Stimulated activated CD8-positive, alpha-beta memory T cell treated with anti-CD3 and anti-CD28 coated beads, Interleukin-15, amount 100 ng/mL, for 4 hours (primary cell): ENCODE measurements around the gene ZMYM3.
A peak's percentile ranks its signal among the peaks of the same experiment; 100 is the strongest.
"Not testable (repeated sequence)": the region's sequence is repeated elsewhere in the genome, so short reads cannot be mapped to it uniquely, and the experiment has no call there.

ENCODE experiments used
- DNase-seq, 2 donors: peaks; one replicate each; pipeline ENCODE4 v3.0.0-alpha.2; 2020; ENCODE audit warnings: low read depth in 2 of 2

ZMYM3 gene

GRCh38 chrX:71254092-71254963, at the start of gene ZMYM3:
ZMYM3 (minus strand) TSS chrX:71254140; CDS start chrX:71253255, 885 bp downstream.
- peak; percentile 48 to 60 for DNase-seq

GRCh38 chrX:71302461-71303213, 48.7 kb upstream of the ZMYM3 start:
- DNase-seq: no peak

GRCh38 chrX:71301195-71301924, 47.4 kb upstream of the ZMYM3 start, which contains the start of gene ITGB1BP2:
ITGB1BP2 (plus strand) TSS chrX:71301750; CDS start chrX:71301807, 57 bp downstream.
- DNase-seq: no peak

- DNase-seq: not testable (repeated sequence)
Measured at GRCh38 chrX:71300495-71300894, 46.6 kb upstream of the ZMYM3 start.

GRCh38 chrX:71300064-71300463, 46.1 kb upstream of the ZMYM3 start:
- not testable (repeated sequence) for DNase-seq

GRCh38 chrX:71298119-71298518, 44.2 kb upstream of the ZMYM3 start:
- no peak for DNase-seq

GRCh38 chrX:71296806-71297205, 42.9 kb upstream of the ZMYM3 start:
- no peak for DNase-seq

- no peak for DNase-seq
Measured at GRCh38 chrX:71292669-71293365, 38.9 kb upstream of the ZMYM3 start.

GRCh38 chrX:71291381-71291780, 37.4 kb upstream of the ZMYM3 start:
- DNase-seq: no peak

- no peak for DNase-seq
Measured at GRCh38 chrX:71285929-71286328, 32.0 kb upstream of the ZMYM3 start.

- DNase-seq: peak; percentile 50 to 75
Measured at GRCh38 chrX:71283403-71284143, 29.6 kb upstream of the ZMYM3 start, which contains the start of gene NONO. NONO (plus strand) TSS chrX:71283635; CDS start chrX:71290638, 7,003 bp downstream.

GRCh38 chrX:71282514-71283402, 28.8 kb upstream of the ZMYM3 start:
- peak in 1 of 2 donors; percentile 19 for DNase-seq

- not testable (repeated sequence) for DNase-seq
Measured at GRCh38 chrX:71281300-71281699, 27.4 kb upstream of the ZMYM3 start.

- DNase-seq: not testable (repeated sequence)
Measured at GRCh38 chrX:71272313-71272712, 18.4 kb upstream of the ZMYM3 start.

- DNase-seq: no peak
Measured at GRCh38 chrX:71269801-71270395, 16.0 kb upstream of the ZMYM3 start.

- DNase-seq: not testable (repeated sequence)
Measured at GRCh38 chrX:71268624-71269023, 14.7 kb upstream of the ZMYM3 start.

- no peak for DNase-seq
Measured at GRCh38 chrX:71256856-71257255, 2.9 kb upstream of the ZMYM3 start.

- no peak for DNase-seq
Measured at GRCh38 chrX:71256051-71256450, 2.1 kb upstream of the ZMYM3 start.
